GM12801 (cell line): ENCODE measurements around the gene INSRR.

Experiments
- CTCF ChIP-seq: IDR thresholded peaks from one replicate; pipeline ENCODE4 v1.5.1; 2011; ENCODE audit warnings: control low read depth; ENCODE audit not compliant: insufficient read length; ENCODE audit errors: extremely low read depth

Gene INSRR

GRCh38 chr1:156897078-156897825 is 38.3 kb upstream of the INSRR start:
- TF ChIP-seq CTCF, result no peak

- TF ChIP-seq CTCF, result no peak
Observed at GRCh38 chr1:156896490-156897033, 37.6 kb upstream of the INSRR start.

GRCh38 chr1:156895927-156896326 is 37.0 kb upstream of the INSRR start:
- no peak for TF ChIP-seq CTCF

GRCh38 chr1:156895455-156895812 is 36.5 kb upstream of the INSRR start:
- no peak for TF ChIP-seq CTCF

- no peak for TF ChIP-seq CTCF
Observed at GRCh38 chr1:156894711-156895454, 36.0 kb upstream of the INSRR start.

- TF ChIP-seq CTCF, result no peak
Observed at GRCh38 chr1:156894001-156894400, 35.1 kb upstream of the INSRR start.

GRCh38 chr1:156893048-156893953 is 34.4 kb upstream of the INSRR start, which contains the start of gene PEAR1:
TSS of gene PEAR1 (plus strand) at chr1:156893718. CDS start at chr1:156903927, 10,209 bp downstream.
- no peak for TF ChIP-seq CTCF
